Type B pancreatic cell (in vitro differentiated cells): ENCODE measurements around the gene BTAF1. TPM values are rescaled to one million over a fixed set of nuclear protein-coding genes. Genes with fewer than 3 reads are reported as not detected.

ENCODE experiments used
- DNase-seq: peaks from one replicate; pipeline ENCODE4 v3.0.0; 2021; ENCODE audit warnings: mixed read lengths; ENCODE audit not compliant: unreplicated experiment; ENCODE audit errors: extremely low spot score
- H3K27ac Mint-ChIP-seq: 2 replicates; pipeline ENCODE4 v1.8.0; 2021; ENCODE audit warnings: mild to moderate bottlenecking, mixed read lengths
- H3K27me3 Mint-ChIP-seq: 2 replicates; pipeline ENCODE4 v1.8.0; 2021; ENCODE audit warnings: mixed read lengths
- H3K36me3 Mint-ChIP-seq: 2 replicates; pipeline ENCODE4 v1.8.0; 2021; ENCODE audit warnings: mixed read lengths
- H3K4me1 Mint-ChIP-seq: one replicate; pipeline ENCODE4 v1.8.0; 2021; ENCODE audit warnings: mixed read lengths; ENCODE audit not compliant: unreplicated experiment
- H3K4me3 Mint-ChIP-seq: 2 replicates; pipeline ENCODE4 v1.8.0; 2021; ENCODE audit warnings: mild to moderate bottlenecking, mixed read lengths
- H3K9me3 Mint-ChIP-seq: 2 replicates; pipeline ENCODE4 v1.8.0; 2021; ENCODE audit warnings: mixed read lengths
- CTCF ChIP-seq: fragments of 200-600 bp; sonication (generic); conservative IDR thresholded peaks from 2 replicates; pipeline ENCODE4 v1.5.0; 2021; ENCODE audit warnings: antibody characterized with exemption, mild to moderate bottlenecking
- total RNA-seq: library from RNA; stranded (reverse); gene quantifications from 2 replicates; pipeline ENCODE4 v1.2.1, GENCODE V29; 2021; ENCODE audit warnings: low replicate concordance

Gene BTAF1
- total RNA-seq, 1 donor from 2014 or later: 34.7 TPM

GRCh38 chr10:91980319-91980718, 56.7 kb downstream of the BTAF1 start:
- Mint-ChIP-seq H3K36me3 (peaks cover 30% of the 10 kb centered on the region), H3K4me1 (no peaks in the 10 kb centered on the region), H3K9me3 (no peaks in the 10 kb centered on the region), H3K27me3 (no peaks in the 10 kb centered on the region), H3K4me3 (no peak overlapping the region), H3K27ac (no peak overlapping the region)
- no peak for DNase-seq
- TF ChIP-seq CTCF: no peak

DNA sequence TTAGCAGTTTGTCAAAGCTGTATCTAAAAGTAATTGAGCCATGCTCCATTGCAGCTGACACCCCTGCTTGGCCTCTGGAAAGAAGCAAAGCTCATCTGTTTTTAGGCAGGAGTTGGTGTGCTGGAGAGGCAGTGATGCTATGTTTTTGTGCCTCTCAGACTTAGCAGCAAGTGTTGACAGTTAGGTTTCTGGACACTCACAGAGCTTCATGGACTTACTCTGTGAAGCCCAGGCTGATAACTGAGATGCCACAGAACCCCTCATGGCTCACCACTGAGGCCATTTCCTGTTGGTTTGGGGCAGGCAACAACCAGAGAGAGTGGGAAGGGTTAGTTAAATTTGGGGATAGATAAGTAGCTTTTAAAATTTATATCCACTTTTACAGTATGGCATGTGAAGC, 59.8 kb downstream of the BTAF1 start:
- no peaks in the 10 kb centered on the region for H3K4me1 Mint-ChIP-seq
- no peak overlapping the region for H3K4me3 Mint-ChIP-seq
- H3K27ac Mint-ChIP-seq: no peak overlapping the region
- no peaks in the 10 kb centered on the region for H3K27me3 Mint-ChIP-seq
- H3K9me3 Mint-ChIP-seq: no peaks in the 10 kb centered on the region
- DNase-seq: no peak
- TF ChIP-seq CTCF: no peak
- H3K36me3 Mint-ChIP-seq: peaks cover 42% of the 10 kb centered on the region

DNA sequence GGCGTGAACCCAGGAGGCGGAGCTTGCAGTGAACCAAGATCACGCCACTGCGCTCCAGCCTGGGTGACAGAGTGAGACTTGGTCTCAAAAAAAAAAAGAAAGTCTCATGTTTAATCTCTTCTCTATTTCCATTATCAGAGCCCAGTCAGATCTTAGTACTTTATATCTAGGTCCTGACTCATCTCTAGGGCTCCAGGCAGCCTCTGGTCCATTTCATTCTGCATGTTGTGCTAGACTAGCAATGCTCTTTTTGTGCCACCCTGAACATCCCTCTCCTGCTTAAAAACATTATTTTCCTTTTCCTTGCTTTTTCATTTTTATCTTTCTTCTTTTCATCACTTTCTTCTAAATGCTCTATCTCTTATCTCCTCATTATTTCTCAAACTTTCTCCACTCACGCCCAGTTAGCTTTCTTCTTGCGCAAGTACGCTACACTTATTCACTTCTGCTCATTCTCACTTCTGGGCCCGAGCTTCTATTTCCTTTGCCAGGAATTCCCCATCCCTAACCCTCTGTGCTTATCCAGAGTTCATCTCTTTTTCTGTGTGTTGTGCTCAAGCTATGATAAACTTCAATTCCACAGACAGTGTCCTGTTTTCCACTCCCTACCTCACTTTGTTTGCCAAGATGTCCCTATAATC, 63.9 kb downstream of the BTAF1 start:
- no peak for DNase-seq
- Mint-ChIP-seq H3K4me1 (no peaks in the 10 kb centered on the region), H3K27ac (no peak overlapping the region), H3K9me3 (no peaks in the 10 kb centered on the region), H3K36me3 (peaks cover 47% of the 10 kb centered on the region), H3K4me3 (no peak overlapping the region), H3K27me3 (no peaks in the 10 kb centered on the region)
- no peak for TF ChIP-seq CTCF

DNA sequence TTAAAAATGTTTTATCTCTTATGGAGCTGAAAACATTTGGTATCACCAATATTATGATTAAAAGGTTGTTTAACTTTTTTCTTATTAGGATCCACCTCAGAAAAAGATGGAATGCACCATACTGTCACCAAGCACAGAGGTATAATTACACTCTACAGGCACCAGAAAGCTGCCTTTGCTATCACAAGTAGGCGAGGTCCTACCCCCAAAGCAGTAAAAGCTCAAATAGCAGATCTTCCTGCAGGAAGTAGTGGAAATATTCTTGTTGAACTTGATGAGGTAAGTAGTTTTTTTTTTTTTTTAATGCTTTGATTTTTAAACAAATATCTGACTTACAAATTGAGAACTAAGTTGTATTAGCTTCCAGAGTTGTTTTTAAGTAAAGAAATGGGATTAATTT, 68.5 kb downstream of the BTAF1 start:
- Mint-ChIP-seq H3K4me3 (no peak overlapping the region), H3K4me1 (no peaks in the 10 kb centered on the region), H3K9me3 (no peaks in the 10 kb centered on the region), H3K36me3 (peaks cover 31% of the 10 kb centered on the region), H3K27me3 (no peaks in the 10 kb centered on the region), H3K27ac (peak overlapping the region; percentile 19)
- no peak for TF ChIP-seq CTCF
- DNase-seq: no peak

DNA sequence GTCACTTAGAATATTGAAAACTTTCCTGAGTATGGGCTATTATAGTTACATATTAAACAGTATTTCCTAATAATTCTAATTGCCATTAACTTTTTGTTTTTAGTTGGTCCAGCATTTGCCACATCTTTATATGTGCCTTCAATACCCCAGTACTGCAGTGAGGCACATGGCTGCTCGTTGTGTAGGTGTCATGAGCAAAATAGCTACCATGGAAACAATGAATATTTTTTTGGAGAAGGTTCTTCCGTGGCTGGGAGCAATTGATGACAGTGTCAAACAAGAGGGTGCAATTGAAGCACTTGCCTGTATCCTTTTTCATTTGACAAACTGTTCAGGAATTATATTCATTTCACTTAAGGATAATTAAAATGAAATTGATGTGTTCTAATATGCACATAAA, 72.7 kb downstream of the BTAF1 start:
- Mint-ChIP-seq H3K4me1 (no peaks in the 10 kb centered on the region), H3K4me3 (no peak overlapping the region), H3K9me3 (no peaks in the 10 kb centered on the region), H3K27me3 (no peaks in the 10 kb centered on the region), H3K27ac (no peak overlapping the region), H3K36me3 (peaks cover 38% of the 10 kb centered on the region)
- no peak for TF ChIP-seq CTCF
- DNase-seq: no peak

DNA sequence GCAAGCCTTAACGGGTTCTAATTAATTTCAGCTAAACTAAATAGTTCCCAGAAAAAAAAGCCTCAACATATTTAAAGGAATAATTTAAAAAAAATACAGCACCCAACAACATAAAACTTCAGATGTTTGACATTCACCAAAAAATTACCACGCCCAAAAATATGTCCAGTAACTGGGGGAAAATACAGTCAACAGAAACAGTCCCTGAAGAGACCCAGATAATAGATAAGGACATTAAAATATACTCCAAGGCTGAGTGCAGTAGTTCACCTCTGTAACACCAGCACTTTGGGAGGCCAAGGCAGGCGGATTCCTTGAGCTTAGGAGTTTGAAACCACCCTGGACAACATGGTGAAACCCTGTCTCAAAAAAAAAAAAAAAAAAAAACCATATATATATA, 78.0 kb downstream of the BTAF1 start:
- Mint-ChIP-seq H3K27ac (no peak overlapping the region), H3K9me3 (peaks cover 5% of the 10 kb centered on the region), H3K27me3 (no peaks in the 10 kb centered on the region), H3K4me3 (no peak overlapping the region), H3K36me3 (peaks cover 55% of the 10 kb centered on the region), H3K4me1 (no peaks in the 10 kb centered on the region)
- TF ChIP-seq CTCF: no peak
- no peak for DNase-seq
